GM19099 (cell line): Measurements from ENCODE around the gene CD47.

Experiments
- POLR2A ChIP-seq: IDR thresholded peaks from 3 replicates; pipeline ENCODE4 v1.6.1; 2011; ENCODE audit warnings: low read depth; ENCODE audit not compliant: insufficient read length; ENCODE audit errors: extremely low read depth

The CD47 gene

DNA sequence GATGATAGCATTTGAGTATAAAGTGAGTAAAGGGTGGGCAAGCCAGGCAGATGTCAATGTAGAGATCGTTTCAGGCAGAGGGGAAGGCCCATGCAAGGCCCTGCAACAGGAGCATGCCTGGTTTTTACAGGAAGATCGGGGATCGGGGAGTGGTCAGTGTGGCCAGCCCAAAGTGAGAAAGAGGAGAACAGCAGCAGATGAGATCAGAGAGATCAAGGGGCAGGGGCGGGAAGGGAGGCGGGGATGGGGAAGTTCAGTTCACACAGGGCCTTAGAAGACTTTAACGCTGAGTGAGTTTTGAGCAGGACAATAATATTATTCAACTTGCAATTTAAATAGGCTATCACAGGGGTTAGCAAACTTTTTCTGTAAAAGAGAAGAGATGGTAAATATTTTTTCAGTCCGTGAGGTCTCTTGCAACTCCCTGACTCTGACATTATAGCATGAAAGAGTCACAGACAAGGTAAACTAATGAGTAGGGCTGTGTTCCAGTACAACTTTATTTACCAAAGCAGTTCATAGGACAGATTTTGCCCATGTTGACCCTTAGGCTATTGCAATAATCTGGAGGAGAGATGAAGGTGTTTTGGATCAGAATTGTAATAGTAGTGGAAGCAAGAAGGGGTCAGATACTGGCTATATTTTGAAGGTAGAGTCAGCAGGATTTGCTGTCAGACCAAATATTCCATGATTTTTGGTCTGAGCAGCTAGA, 12.4 kb upstream of the CD47 start:
- no peak for TF ChIP-seq POLR2A

DNA sequence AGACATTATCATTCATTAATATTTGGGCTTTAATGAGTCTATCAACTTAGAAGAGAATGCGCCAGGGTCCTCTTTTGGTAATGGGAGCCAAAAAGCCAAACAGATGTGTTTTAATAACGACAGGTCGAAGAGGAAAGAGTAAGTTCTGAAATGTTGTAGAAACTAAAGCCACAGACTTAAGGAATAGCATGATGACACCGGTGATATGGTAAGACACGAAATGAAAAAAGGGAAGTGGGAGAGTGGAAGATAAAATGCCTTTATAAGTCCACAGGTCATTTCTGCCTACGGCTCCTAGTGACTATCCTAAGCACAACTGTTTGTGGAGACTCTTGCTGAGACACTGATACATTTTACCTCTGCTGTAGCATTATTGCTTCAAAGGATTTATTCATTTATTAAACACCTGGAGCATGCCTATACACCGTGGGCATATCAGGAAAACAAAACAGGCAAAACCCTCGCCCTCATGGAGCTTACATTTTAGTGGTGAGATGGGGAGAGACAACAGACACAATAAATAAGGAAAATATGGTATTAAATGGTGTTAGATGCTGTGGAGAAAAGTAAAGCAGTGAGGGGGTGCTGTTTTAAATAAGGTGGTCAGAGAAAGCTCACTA, 11.7 kb upstream of the CD47 start:
- no peak for TF ChIP-seq POLR2A

DNA sequence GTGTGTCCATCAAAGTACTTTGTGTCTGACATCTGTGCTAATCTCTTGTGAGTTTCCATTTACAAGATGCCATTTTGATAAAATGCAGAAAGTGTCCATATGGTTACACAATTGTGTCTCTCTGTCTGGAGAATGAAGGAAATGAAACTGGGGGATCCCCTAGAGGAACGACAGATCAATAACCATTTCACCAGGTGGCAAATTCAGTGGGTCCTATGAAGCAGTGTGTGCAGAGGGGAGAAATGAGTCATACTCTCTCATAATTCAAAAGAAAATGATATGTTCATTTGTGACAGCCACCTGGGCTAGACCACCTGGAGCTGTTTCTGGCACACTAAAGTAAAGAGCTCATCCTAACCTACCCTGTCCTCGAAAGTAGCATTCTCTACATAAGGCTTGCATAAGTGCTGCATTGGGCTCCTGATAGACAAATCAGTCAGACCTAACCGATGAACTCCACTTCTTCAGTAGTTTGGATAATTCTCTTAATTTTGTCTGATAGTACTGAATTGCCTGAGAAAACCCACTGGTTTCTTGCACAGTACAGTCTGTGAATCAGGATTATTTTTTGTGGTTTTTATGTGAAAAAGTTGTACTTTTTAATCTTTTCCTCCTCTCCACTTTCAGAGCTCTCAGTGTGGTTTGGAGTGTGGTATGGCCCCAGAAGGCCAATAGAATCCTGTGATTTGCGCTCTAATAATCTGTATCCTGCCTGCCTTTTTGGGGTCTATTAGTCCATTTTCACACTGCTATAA, 10.3 kb upstream of the CD47 start:
- TF ChIP-seq POLR2A = no peak

DNA sequence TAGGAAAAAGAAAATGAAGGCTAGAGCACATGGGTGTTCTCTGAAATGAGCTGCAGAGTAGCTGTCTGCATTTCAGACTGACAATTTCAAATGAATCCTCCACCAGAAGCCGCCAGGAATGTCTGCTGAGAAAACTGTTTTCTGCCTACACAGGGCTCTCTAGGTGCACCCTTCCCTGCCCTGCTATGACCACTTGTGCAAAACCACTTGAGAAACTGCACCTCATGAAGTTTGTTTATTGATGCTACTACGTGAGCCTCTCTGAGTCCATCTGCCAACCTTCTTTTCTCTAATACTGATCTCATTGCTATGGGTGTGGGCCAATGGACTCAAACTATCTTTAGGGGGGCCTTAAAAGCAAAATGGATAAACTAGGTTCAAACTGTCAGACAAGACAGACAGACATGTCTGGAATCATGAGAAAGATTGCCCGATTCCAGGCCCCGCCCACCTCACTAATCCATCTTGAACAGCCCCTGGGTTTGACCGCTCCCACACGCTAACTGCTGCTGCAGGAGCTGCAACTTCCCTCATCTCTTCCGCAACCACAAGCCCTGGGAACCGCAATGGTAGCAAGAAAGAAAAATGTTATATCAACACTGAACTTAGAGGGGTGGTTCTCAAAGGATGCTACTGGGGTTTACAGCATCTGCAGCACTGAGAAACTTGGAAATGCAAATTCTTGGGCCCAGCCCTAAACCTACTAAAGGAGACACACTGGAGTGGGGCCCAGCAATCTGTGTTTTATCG, 9.0 kb upstream of the CD47 start:
- no peak for TF ChIP-seq POLR2A

DNA sequence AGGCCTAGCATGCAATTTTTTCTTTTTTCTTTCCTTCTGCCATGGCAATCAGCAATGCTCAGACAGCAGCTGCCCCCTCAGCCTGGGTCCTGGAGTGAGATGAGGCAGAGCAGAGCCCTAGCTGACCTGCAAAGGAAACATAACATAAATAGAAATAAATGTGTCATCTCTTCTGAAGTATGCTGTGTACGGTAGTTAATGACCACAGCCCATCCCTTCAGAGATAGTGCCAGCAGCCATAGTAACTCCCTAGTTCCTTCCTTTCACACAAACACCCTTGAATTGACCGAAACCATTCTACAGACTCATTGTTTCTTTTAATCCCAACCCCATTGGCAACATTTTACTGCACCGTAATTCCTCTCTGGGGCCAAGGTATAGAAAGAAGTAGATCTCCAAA, 8.4 kb upstream of the CD47 start:
- TF ChIP-seq POLR2A = no peak

DNA sequence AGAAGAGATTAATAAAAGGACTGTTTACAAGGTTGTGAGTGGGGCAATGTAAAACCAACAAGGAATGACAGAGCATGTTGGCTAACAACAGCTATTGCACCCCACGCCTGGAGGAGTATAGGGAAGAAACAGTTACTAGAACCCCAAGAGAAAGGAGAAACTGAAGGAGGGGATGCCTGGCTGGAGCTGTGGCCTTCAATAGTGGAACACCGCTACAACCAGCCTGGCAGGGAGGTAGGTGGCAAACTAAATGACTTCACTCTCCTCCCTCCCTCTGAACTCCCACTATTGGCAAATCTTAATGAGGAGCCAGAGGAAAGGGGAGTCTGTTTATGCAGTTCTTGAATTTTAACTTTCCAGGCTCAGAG, 7.2 kb upstream of the CD47 start:
- TF ChIP-seq POLR2A = no peak

DNA sequence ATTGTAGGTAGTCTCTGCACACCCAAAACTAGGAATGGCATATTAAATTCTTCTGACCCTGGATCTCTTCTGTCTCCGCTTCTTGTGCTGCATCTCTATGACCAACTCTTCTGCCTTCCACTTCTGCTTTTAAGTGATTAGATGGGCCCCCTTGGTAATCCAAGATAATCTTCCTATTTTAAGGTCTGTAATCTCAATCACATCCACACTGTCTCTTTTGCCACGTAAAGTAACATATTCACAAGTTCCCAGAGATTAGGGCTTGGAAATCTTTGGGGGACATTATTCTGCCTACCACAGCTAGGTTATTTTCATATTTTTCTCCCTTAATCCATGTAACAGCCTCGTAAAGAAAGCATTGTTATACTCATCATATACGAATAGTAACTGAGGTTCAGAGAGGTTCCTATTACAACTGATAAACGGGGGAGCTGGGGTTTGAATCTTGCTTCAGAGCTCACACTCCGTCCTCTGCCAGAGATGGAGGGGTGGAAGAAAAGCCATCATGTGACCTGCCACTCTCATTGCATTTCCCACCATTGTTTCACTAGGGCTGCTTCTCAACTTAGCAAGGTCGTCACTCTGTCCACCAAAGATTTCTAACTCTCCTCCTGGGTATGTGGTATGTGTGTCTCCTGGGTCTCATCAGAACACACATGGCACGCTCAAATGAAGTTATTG, 6.6 kb upstream of the CD47 start:
- no peak for TF ChIP-seq POLR2A

DNA sequence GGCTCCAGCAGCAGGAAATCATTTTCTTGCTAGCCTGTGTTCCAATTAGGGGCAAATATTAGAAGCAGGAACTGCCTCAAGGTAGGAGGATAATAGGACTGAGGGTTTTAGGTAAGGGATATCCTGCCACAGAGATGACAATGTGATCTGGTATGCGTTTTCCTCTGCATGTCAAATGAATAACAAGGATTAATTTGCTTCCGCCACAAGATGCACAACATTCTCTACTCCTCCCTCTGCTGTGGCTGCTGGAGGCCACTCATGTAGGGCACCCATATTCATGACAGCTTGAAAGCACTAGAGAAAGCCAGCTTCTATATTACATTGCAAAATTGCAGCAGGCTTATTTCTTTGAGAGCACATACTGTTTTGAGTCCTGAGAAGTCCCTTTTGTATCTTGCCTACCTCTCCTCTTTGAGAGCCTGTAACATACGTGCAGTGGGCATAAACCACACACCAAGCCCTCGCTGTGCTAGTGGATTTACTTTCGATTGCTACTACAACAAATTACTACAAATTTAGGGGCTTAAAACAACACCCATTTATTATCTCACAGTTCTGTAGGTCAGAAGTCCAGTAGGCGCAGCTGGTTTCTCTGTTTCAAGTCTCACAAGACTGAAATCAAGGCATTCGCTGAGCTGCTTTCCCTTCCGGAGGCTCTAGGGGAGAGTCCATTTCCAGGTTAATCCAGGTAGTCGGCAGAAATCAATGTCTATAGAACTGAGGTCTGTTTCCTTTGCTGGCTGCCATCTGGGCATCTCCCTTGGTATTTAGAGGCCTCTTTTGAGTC, 5.9 kb upstream of the CD47 start:
- TF ChIP-seq POLR2A = no peak

DNA sequence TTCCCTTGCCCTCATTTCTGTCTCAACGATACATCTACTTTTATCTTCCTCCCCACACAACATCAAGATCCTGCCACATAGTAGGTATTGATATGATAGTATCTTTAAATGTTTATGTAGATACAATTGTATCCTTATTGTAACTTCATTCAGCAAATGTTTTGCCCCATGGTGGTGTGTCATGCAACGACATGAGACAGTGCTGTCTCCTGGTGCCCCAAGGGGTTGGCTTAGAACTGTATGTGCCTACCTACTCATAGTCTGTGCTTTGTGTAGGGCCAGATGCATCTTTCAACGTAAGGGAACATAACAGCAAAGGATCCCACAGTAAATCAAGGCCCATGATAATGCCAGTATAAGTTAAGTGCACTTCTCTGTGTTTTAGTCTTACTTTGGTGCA, 2.8 kb upstream of the CD47 start:
- TF ChIP-seq POLR2A = no peak

DNA sequence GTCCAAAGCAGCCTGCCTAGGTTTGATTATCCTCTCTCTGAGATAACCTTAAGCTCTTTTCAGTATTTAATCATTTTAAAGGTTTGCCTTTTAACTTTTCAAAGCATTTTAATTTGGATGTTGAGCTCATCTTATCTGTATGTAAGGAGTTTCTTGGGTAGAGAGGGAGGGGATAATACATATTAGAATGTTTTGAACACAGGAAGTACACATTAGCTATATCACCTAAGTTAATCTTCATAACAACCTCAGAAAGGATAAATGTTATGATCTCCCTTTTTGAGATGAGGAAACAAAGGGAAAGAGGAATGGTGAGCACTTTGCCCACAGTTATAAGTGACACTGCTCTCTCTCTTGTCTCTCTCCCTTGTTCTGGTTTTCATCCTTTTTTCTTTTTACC, 2.2 kb upstream of the CD47 start:
- no peak for TF ChIP-seq POLR2A

DNA sequence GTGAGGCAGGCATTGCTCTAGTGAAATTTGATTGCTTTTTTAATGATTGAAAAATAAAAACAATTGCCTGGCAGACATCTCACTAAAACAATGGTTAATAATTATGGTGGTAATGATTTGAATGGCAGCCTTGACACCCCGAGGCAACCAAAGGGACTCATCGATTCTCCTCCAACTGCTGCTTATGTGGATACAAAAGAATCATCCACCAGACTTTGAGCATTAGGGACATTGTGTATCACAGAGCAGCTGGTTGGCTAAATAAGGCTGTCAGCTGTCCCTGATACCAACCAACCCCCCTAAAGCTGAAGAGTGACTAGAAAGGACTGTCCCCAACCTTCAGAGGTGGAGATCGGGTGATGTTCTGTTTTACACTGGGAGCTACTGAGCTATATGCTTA, 1.7 kb upstream of the CD47 start:
- TF ChIP-seq POLR2A = no peak

DNA sequence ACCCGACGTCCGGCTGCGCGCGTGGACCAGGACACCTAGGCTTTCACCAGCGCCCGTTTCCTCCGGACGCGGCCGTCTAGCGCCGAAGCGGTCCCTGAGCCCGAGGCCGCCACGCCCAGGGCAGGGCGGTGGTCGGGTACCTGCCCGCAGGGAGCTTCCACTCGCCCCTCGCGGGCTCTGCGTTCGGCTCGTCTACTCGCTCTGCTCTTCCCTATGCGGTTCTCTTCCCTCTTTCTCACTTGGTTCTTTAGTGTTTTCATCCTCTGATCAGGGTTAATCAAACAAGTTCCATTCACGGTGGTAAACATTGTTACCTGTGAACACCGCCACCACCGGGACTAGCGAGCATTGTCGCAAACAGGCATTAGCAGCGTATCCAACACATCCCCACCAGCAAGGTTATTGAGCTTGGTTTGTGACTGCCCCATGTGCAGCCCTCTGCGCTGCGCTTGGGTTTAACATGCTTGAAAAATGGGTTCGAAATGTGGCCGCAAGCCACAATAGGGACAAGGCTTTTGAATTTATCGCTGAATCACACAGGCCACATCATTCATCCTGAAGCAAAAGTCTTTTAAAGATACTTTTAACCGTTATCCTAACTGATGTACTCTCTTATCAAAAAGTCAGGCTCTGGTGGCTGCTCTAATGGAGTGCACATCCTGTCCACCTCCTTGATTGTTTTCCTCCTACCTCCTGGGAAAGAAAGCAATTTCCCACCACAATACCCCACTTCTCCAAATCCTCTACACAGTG, 843 bp upstream of the CD47 start:
- TF ChIP-seq POLR2A = no peak

DNA sequence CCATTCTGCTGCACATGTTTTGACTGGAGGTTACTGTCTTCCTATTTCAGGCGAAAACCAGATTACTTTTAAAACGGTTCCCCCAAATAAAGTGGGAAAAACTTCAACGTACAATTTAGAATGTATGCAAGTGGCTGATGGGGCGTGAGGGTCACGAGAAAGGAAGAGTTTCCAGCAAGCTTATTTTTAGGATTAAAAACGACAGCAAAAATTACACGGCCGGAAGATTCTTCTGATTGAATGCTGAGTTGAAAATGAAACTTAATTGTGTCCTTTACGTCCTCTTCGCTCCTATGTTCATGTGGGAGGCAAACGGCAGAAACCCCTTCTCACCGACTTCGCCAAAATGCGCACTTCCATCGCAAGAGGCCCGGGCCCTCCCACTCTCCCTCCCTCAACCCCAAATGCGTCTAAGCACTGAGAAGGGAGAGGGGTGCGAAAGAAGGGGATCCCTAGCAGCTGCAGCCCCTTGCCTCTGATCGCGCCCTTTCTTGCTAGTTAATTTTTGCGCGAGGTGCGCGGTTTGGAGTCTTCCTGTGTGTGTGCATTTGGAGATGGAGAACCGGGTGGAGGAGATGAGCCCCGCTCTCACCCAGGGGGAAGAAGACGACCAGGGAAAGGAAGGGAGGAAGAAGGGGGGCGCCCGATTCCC, 656 bp downstream of the CD47 start:
- TF ChIP-seq POLR2A = no peak
